GM18867 (cell line): ENCODE results near the gene FOXI1.
"Not testable (repeated sequence)": the region's sequence is repeated elsewhere in the genome, so short reads cannot be mapped to it uniquely, and the experiment has no call there.

ENCODE experiments used
- ATAC-seq: cut with Tn5 transposase; IDR thresholded peaks from one replicate; pipeline ENCODE4 v1.9.1; 2021; ENCODE audit warnings: mild to moderate bottlenecking, moderate library complexity; ENCODE audit not compliant: unreplicated experiment

Gene FOXI1

DNA sequence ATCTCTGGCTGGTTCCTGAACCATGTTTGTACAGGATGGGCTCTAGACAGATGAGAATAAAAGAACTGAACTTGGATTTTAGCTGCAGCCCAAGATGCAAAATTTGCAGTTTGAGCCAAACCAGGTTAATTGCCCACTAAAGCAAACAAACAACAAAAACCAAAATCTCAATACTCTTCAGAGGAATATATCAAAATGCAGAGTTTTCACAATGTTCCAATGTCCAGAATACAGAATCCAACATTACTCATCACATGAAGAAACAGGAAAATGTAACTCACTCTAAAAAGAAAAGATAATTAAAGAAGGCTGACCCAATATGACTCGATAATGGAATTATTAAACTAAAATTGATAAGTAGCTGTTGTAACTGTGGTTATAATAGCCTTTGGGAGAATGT, 20.4 kb downstream of the FOXI1 start:
- ATAC-seq = no peak

DNA sequence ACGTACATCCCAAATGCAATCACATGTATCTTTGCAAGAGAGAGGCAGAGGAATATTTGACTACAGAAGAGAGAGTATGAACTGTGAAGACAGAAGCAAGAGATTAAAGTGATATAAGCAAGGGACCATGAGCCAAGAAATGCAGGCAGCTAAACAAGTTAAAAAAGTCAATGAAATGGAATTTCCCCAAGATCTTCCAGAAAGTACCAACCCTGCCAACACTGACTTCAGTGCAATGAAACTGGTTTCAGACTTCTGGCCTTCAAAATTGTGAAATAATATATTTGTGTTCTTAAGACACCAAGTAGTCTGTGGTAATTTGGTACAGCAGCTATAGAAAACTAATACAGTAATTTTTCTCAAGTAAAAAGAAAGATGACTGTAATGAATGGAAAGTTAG, 20.9 kb downstream of the FOXI1 start:
- ATAC-seq = no peak

DNA sequence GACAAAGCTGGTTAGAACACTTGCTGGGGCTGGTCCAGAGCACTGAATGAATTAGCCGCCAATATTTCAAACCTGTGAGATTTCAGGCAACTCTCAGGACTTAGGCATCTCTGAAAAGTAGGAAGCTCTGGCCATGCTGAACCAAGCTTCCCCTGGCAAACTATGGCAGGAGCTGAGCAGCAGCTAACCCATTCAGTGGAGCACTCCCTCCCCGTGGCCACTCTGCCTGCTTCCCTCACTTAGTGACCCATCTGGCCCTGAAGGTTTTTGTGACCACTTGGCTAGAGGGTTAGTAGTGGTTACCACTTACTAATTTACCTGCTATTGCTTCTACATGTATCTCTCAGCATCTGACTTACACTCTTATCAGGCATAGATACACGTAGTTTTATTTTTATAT, 25.5 kb downstream of the FOXI1 start:
- no peak for ATAC-seq

DNA sequence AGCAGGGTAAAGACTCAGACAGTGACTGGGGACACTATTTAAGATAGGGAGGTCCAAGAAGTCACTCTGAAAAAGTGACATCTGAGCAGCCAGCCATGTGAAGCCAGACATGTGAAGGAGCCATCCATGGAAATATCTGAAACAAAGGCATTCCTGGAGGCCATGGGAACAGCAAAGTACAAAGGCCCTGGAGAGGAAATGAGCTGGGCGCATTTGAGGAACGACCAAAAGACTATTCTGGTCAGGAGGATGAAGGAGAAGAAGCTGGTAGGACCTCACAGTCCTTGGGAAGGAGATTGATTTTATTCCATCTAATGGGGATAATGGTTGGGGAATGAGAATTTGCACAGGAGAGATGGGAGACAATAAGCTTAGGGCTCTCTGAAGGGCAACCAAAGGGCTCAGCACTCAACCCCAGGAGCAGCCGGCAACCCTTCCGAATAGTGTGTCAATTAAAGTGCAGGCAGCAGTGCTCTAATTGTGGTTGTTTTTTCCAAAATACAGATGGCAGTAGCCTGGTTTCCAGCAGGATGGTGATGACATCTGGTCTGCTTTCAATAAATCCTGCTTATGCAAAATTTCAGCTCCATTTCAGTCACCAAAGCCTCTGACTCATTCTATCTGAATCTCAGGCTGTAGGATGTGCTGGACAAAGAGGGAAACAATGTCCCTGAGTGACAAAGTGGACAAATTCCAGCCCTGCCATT, 26.7 kb downstream of the FOXI1 start:
- ATAC-seq = no peak

DNA sequence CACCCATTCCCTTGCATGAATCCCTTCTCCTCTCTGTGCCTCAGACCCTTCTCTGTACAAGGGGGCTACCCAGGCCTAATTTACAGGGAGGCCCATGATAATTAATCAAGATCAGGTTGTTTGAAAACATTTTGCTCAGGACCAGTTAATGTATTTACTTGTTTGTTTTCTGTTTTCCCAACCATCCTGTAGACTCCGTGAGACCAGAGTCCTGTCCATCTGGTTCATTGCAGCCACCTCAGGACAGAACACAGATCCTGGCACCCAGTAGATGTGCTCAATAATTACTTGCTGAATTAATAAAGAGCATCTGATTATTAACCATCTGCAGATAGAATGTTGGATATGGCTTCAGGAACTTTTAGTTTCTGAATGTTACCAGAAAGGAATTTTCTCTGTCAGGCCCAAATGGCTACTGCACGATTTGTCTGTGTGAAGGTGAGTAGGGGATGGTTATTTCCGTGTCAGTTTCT, 27.3 kb downstream of the FOXI1 start:
- no peak for ATAC-seq

DNA sequence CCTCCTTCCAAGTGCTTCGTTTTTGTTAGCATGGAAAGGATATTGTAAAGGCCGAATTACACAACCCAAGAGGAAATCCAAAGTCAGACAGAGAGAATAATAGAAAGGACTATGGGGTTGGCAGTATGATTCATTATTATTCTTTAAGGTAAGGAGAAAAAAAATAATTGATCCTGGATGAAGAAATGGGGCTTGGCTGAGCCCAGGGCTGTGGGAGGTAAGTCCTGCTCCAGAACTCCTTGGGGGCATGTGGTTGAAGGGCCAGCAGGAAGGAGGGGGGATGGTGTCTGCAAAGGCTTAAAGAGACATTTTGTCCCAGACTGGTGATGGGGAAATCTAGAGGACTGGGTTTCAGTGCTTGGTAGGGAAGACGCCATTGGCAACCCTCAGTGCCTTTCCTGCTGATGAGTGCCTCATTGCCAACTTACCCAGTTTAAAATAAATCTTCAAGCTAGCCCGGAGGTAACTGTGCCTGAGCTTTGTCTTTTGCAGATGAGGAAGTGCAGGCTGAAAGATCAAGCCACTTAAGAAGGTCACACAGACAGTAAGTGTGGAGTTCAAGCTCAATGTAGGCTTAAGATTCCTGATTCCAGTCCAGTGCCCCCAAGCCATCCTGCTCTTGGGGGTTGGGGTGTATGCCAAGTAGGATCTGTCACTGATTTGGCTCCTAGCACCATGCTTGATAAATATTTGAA, 30.2 kb downstream of the FOXI1 start:
- no peak for ATAC-seq

DNA sequence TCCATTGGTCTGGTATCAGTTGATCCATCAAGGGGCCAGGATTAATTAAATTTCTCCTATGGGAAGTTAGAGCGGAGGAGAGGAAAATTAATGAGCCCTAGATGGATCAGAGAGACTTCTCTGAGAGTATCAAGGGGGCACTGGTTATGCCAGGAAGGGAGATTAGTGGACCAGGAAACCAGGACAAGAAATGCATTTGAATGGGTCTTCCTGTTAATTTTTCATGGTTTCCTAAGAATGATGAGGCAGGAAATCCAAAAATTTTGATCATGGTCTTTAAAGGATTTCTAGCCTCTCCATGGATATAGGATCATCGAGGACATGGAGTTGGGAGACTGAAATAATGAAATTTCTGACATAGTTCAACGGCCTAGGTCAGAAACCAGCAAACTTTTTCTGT, 30.8 kb downstream of the FOXI1 start:
- ATAC-seq = no peak

DNA sequence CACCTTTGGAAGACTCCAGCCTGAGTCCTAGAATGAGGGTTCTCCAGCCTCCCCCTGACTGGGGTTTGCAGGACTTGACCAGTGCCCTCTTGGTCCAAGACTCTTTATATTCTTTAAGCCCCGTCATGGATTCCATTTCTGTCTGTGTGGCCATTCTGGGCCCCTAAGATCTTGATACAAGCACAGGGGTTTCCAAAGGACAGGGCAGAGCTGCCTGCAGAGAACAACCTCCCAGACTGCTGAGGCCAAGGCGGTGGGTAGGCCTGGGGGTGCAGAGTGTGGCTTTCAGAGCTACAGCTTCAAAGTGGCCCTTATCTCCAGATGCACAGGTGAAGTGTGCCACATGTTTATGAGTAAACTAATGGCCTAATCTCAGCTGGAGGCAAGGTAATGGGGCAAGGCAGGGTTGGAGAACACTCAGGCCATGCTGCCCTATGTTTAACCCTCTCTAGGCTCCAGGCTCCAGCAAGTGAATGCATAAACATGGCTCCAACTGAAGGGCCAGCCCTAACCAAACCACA, 32.1 kb downstream of the FOXI1 start:
- ATAC-seq = no peak

DNA sequence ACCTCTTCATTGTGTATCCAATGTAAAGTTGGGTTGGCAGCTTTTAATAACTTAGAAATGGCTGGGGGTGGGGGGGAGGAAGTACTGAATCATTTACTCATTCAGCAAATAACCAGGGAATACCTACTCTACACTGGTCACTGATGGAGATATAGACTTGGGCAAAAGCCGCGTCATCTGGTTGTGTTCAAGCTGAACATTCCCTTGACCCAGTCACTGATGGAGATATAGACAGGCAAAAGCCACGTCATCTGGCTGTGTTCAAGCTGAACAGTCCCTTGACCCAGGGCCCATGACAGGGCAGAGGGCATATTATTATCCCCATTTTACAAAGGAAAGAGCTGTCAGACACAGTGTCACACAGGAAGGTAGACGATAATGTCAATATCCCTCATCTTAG, 32.6 kb downstream of the FOXI1 start:
- no peak for ATAC-seq

DNA sequence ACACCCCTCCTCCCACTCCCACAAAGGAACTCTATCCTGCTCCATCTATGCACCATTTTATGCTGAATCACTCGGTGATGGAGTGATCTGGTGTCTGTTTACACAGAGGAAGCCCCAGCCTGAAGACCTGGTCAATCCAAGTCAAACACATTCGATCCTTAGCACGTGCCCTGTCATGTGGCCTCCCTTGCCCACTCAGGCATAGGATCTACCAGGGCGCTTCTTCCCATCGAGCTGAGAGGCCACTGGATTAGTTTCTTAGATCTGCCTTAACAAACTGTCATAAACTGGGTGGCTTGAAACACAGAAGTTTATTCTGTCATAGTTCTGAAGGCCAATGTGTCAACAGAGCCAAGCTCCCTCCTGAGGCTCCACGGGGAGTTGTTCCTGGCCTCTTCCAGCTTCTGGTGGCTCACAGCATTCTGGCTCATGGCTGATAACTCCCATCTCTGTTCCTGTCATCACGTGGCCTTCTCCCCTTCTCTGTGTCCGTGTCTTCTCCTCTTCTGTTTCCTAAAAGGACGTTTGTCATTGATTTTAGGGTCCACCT, 34.2 kb downstream of the FOXI1 start:
- no peak for ATAC-seq

DNA sequence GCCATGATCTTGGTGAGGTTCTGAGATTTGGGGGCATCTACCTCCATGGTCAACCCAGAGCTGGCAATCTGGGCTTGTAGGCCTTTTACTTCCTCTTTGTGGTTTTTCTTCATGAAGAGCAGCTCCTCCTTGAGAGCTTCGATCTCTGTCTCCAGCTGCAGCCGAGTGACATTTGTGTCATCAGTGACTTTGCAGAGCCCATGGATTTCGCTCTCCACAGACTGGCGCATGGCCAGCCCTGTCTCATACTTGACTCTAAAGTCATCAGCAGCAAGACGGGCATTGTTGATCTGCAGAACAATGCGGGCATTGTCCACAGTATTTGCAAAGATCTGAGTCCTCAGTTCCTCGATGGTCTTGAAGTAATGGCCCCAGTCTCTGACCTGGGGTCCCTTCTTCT, 35.5 kb downstream of the FOXI1 start:
- ATAC-seq = not testable (repeated sequence)

DNA sequence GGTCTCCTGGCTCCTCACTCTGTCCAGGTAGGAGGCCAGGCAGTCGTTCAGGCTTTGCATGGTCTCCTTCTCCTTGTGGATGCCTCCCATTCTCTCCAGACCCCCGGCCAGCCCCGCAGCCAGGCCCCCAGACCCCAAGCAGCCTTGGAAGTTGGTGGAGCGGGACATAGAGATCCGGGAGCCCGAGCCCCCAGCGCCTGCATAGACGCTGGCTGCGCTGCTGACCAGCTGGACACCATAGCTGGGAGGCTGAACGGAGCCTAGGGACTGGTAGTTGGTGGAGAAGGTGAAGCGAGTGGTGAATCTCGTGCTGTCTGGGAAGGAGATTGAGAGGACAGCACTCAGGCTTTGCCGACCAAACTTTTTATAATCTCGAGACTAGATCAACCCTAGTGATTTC, 35.9 kb downstream of the FOXI1 start:
- ATAC-seq = no peak

DNA sequence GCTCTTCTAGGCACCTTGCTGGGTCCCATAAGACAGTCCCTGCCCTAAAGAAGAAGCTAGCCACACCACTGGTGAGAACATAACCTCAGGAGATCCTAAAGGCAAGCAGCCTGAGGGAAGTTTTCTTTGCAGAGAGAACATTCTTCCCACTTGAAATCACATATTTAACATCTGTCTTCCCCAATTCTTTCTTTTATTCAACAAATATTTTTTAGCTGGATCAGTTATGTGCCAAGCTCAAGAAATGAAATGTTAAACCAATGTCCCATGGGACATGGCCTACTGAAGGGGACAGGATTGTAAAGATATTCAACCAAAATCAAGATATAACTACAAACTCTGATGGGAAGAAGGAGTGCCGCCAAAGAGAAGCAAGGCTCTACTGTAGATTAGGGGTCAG, 36.5 kb downstream of the FOXI1 start:
- no peak for ATAC-seq

DNA sequence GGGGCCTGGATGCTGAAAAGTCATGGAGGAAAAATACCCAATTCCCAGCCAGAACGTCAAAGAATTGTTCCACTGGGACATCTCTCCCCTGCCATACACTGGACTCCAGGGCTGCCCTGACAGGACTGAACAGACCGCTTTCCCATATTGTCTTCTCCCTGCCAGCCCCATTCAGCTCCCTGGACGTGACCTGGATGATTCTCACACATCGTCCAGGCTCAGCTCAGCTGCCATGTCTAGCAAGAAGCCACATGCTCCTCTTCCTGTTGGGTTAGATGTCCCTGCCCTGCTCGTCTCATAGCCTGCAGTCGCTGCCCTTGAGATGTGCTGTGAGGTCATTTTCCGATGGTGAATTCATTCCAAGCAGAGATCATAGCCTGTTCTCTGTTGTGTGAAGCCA, 37.4 kb downstream of the FOXI1 start:
- ATAC-seq = no peak

DNA sequence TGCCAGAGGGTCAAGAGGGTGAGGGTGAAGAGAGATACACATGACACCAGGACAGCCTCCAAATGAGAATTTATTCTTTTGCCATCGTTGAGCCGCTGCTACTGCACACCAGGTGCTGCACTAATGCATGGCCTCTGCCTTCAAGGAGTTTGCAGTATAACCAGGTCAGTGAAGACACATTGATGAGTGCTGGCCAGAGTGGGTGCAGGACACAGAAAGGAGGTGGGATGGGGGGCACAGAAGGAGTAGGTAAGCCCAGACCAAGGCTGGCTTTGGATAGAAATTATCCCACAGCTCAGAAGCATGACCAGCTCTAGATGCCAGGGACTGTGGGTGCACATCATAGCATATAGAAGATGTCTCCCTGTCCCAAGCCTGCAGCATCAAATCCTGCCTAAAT, 38.0 kb downstream of the FOXI1 start:
- no peak for ATAC-seq

DNA sequence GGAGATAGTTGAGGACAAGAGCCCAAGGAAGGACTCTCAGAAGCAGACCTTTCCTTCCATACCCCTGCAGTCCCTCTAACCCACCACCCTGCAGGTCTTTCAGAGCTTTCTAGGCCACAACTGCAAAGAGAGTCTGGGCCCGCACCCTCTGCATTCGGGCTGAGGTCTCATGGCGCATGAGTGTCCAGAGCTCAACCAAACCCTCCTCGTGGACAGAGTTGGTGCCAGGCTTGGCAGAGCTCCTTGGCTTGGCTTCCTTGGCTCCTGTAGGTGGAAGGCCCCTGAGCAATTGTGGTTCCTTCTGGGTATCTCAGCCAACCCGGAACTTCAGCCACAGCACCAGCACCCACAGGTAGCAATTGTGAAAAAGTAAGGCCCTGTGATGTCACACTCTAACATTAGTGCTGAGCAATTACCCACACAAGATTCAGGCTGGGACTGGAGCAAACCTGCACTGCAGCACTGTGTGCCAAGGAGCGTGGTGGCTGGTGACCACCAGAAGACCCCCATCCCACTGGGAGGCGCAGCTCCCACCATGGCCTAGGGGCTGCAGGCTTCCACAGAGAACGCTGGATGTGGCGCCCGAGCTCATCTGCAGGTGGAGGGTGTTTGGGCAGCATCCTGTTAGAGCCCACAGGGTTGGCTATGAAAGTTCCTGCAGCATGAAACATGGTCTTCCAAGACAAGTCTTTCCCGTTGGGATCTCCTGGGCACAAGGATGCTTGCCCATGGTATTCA, 38.8 kb downstream of the FOXI1 start:
- ATAC-seq = no peak

DNA sequence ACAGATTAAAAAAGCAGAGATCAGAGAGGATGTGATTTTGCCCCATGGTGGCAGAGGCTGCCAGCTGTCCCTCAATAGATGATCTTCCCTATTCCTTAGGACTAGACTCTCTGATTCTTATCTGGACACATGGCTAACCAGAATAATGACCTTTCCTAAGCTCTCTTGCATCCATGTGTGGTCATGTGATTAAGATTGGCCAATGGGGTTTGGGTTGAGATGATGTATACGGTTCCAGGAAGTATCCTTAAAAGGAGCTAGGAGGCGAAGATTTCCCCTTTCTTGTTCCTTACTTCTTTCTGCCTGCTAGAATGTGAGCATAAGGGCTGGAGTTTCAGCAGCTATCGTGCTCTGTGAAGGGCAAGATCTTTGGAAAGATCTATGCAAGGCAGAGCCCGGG, 39.8 kb downstream of the FOXI1 start:
- peak; percentile 43 for ATAC-seq

DNA sequence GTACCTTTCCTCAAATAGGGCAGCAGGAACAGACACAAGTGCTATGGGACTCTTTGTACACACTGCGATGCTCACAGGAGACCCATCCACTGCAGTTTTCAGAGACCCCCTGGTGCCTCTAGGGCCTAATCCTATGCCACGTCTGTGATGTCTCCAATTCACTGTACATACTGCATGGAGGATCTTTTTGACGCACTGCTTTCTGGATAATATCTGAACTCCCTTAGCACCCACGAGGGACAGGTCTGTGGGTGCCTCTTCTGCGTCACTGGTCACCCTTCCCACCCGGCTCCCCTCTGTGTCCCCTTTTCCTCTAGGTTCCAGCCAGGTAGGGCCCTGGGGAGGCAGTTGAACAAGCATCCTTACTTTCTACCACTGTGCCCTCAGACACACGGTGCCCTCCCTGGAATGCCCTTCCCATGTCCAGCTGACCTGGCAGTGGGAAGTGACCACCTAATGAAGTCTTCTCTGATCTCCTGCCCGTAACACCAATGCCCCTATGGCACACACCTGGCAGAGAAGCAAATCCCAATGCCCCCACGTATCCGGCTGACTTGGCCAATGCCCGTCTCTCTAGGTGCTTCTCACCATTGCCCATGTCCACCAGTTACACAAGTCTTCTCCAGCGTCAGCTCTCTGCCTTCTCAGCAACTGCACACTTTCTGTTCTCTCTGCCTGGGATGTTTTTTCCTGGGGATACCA, 41.5 kb downstream of the FOXI1 start:
- ATAC-seq = no peak

DNA sequence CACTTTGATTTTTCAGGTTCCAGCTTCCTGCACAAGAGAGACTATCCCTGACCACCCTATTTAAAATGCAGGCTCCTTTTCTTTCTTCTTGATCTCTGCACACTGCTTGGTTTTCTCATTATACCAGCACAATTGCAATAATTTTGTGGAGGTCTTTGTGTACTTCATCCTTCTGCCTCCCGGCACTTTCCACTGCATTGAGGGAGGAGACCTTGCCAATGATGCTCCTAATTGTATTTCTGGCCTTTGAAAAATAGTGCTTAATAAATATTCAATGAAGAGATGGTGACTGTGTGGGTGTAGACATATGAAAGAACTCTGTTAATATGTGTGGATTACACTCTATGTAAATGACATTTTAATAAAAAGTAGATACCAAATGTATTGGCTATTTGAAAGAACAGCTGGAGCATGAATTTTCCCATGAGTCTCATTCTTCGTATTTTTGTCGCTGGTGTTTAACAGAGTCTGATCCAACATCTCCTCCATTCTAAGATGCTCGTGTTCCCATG, 42.1 kb downstream of the FOXI1 start:
- ATAC-seq = no peak

DNA sequence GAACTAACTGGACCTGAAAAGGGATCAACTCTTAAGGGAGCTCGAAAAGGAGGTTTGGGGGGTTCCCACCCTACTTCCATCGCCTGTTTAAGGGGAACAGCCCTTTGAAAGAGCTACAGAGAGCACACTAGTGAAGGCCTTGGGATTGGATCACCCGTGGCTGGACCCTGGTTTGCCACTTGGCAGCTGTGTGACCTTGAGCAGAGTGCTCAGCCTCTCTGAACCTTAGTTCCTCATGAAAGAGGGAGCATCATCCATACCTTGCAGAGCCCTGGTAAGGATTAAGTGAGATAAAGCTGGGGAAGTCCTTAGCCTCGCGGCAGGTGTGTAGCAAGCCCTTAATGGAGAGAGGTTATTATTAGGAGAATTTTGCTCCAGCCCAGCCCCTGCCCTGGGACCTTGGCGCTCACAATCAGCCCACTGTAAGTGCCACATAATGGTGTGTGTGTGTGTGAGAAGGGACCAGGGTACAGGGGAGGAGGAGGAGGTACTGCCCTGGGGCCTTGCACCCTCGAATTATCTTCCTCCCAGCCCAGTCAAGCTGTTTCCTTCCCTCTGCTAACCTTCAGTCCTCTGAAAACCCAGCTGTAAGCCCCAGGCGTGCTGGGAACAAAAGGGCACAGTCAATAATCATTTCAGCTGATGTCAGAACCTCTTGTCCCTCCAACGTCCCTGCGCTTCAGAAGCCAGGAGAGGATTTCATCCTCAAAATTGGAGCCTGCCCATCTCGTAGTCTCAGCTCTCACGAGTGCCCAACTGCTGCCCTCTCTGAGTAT, 42.9 kb downstream of the FOXI1 start:
- ATAC-seq = no peak
